Ovary (tissue), 9 donors: ENCODE data around the gene NRCAM. TPM values are rescaled to one million over a fixed set of nuclear protein-coding genes. Genes with fewer than 3 reads are reported as not detected.

Source experiments
- DNase-seq, 5 donors: peaks; one replicate each; pipeline ENCODE4 v3.0.0-alpha.2; 2019 to 2020
- H3K27ac ChIP-seq, 2 donors: fragments of 200-600 bp; one replicate each; pipeline versions ENCODE4 v1.5.1 to v1.8.0; 2019 to 2022
- H3K27me3 ChIP-seq: fragments of 200-600 bp; one replicate; pipeline ENCODE4 v1.8.0; 2022
- H3K36me3 ChIP-seq: fragments of 200-600 bp; sonication (generic); one replicate; pipeline ENCODE4 v1.5.1; 2019
- H3K4me1 ChIP-seq: one replicate; pipeline ENCODE4 v1.8.1; 2013; ENCODE audit warnings: mild to moderate bottlenecking, moderate library complexity; ENCODE audit not compliant: insufficient read depth
- H3K4me3 ChIP-seq: fragments of 200-600 bp; sonication (generic); one replicate; pipeline ENCODE4 v1.5.1; 2017
- H3K9me3 ChIP-seq, 2 donors: fragments of 200-600 bp in 1 of 2; sonication (generic) in 1 of 2; one replicate each; pipeline versions ENCODE4 v1.5.1 to v1.8.1; 2013 to 2019; ENCODE audit warnings: mild to moderate bottlenecking in 1 of 2, moderate library complexity in 1 of 2
- EP300 ChIP-seq: sonication (generic); formaldehyde crosslinking; IDR thresholded peaks from one replicate; pipeline ENCODE4 v1.6.1; 2017; ENCODE audit warnings: antibody characterized with exemption
- POLR2A ChIP-seq: fragments of 450-650 bp; IDR thresholded peaks from one replicate; pipeline ENCODE4 v1.6.1; 2017; ENCODE audit warnings: antibody characterized with exemption, mild to moderate bottlenecking, moderate library complexity
- WGBS, 3 donors: extraction: QIAGEN DNeasy Blood & Tissue Kit in 1 of 3; methylation state at CpG; one replicate each; pipeline versions ENCODE4 v1.1.5 to v1.1.7; 2013 to 2017; 5-methylcytosine and 5-hydroxymethylcytosine counted together
- intact Hi-C, 4 donors: fragments of 100-400 bp; cut with DNase I; formaldehyde crosslinking; loops; one replicate each; pipeline versions ENCODE4 v1.11.0 to v1.15.1; 2022 to 2023
- polyA plus RNA-seq, 2 donors: library from polyadenylated mRNA; stranded (reverse); fragments of 200-250 nt in 1 of 2; fragments of 350-450 nt in 1 of 2; fragmentation: Illumina TruSeq in 1 of 2; extraction: RNeasy Lipid Tissue Mini Kit (QIAGEN cat#74804) in 1 of 2; gene quantifications; one replicate each; pipeline ENCODE4 v1.2.3, GENCODE V29; 2013 to 2014
- total RNA-seq, 7 donors: library from RNA; depleted of rRNA in 2 of 7; stranded (reverse); fragments of >200 nt in 2 of 7; fragmentation: NEBNext Ultra II Directional in 3 of 7; extraction: Animal tissue kit (Norgen Biotek cat#: 25700) in 3 of 7; gene quantifications; one replicate each; pipeline versions ENCODE4 v1.1.0 to v1.2.4, GENCODE V29; 2016 to 2023
- TF ChIP-seq, protein P1 (sequence below), 3 donors: fragments of 450-650 bp in 2 of 3; fragments of 200-600 bp in 1 of 3; IDR thresholded peaks; one replicate each; pipeline versions ENCODE4 v1.5.1 to v1.8.0; 2016 to 2022; ENCODE audit warnings: antibody characterized with exemption in 3 of 3, mild to moderate bottlenecking in 1 of 3
- donor health status: DM: no; HTN: no; CAD: no; lungs with moderate emphysema.
- donor health status: DM: no; HTN: no; CAD: no.
- donor health status: Bipolar disorder and iron deficiency.
- donor health status: DM: yes; HTN: yes; CAD: no.
- donor health status: DM: no; HTN: no; CAD: no.
- donor health status: DM: yes; HTN: yes; CAD: no.

NRCAM gene
- total and polyA plus RNA-seq, 9 donors: 0.61 to 14.8 (median 2.8) TPM

DNA sequence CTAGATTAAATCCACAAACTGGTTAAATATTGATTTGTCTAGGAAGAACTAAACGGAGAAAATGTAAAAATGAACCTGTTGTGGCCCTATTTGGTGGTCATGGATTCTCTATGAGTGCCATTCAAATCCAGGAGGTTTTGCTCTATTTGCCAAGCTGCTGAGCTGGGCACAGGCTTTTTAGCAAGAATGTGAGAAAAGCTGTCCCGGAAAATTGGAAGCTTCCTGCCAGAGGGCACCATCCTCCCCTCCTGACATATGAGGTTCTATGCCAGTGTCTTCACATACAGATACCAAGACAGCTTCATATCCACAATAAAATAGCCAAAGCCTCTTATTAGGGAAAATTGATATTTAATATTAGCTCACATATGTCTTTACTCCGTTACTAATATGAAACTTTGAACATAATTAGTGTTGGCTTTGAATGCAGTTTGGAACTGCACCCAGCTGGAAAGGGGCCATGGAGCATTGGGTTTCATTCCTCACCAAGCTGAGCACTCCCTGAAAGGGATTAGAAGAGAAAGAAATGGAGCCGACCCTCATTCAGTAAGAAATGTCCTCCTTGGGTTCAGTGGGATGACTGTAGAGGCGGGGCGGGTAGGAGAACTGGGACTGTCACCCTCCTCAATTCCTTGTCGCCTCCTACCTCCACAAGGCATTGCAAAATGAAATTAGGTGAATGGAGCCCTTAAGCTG lies 47.8 kb downstream of the NRCAM start:
- DNase-seq: no peak
- WGBS, 3 donors: 59 to 63% (median 61%) methylated on average over 7 of the region's 7 CpGs
- TF ChIP-seq EP300 (no peak), POLR2A (no peak)
- TF ChIP-seq, protein P1, sequence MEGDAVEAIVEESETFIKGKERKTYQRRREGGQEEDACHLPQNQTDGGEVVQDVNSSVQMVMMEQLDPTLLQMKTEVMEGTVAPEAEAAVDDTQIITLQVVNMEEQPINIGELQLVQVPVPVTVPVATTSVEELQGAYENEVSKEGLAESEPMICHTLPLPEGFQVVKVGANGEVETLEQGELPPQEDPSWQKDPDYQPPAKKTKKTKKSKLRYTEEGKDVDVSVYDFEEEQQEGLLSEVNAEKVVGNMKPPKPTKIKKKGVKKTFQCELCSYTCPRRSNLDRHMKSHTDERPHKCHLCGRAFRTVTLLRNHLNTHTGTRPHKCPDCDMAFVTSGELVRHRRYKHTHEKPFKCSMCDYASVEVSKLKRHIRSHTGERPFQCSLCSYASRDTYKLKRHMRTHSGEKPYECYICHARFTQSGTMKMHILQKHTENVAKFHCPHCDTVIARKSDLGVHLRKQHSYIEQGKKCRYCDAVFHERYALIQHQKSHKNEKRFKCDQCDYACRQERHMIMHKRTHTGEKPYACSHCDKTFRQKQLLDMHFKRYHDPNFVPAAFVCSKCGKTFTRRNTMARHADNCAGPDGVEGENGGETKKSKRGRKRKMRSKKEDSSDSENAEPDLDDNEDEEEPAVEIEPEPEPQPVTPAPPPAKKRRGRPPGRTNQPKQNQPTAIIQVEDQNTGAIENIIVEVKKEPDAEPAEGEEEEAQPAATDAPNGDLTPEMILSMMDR (IDR thresholded peaks at IDR 0.05): no peak
- Histone ChIP-seq H3K27me3 (no peaks in the 10 kb centered on the region), H3K9me3 (no peaks in the 10 kb centered on the region), H3K4me1 (no peaks in the 10 kb centered on the region), H3K36me3 (no peaks in the 10 kb centered on the region), H3K27ac (no peak overlapping the region), H3K4me3 (no peak overlapping the region)
- intact Hi-C loops: no loop called here

DNA sequence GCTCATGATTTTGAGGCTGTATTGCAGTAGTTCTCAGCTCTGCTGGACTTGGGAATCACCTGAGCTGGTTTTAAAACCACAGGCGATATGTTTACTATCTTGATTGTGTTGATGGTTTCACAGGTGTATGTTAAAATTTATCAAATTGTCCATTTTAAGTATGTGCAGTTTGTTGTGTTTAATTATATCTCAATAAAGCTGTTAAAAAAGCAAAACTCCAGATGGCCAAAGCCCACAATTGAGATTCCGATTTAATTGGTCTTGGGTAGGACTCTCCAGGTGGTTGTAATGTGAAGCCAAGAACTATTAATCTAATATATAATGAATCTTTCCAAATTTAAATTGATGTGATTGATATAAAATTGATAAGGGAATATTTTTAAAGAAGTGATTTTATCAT lies 48.6 kb downstream of the NRCAM start:
- TF ChIP-seq, protein P1 (IDR thresholded peaks at IDR 0.05): no peak
- no peak for TF ChIP-seq POLR2A
- no peak for TF ChIP-seq EP300
- H3K36me3 ChIP-seq: no peaks in the 10 kb centered on the region
- H3K27me3 ChIP-seq: no peaks in the 10 kb centered on the region
- no peak for DNase-seq
- H3K27ac ChIP-seq: no peak overlapping the region
- H3K9me3 ChIP-seq: no peaks in the 10 kb centered on the region
- H3K4me1 ChIP-seq: no peaks in the 10 kb centered on the region
- no peak overlapping the region for H3K4me3 ChIP-seq
- 75 to 89% (median 86%) methylated on average over 2 of the region's 2 CpGs for WGBS, 3 donors
- intact Hi-C loops: no loop called here

DNA sequence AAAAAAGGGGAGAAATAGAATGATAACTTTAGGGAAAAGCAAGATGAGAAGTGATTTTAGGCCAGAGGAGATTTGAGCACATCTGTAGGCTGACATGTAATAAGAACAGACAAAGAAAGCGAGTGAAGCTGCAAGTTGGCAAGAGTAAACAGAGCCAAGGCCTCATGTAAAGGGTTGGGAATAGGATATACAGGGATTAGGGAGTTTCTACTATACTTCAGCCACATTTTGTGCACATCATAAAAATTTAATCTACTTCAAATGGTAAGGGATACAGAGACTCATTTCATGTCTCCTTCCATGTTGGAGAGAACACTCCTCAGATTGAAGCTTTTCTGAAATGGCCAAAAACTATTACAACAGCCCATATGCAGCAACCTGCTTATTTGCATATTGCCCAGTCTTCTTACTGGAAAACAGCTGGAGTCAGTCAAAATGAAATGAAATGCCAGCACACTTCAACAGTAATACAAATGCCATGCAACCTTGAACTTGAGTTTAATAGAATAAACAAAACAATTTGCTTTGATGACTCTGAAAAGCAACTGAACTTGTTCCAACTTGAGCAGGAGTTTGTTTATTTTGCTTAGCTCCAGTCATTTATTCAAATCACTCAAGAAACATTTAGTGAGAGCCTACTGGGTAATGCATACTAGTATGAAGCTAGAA lies 49.9 kb downstream of the NRCAM start:
- TF ChIP-seq POLR2A (no peak), EP300 (no peak)
- TF ChIP-seq, protein P1 (IDR thresholded peaks at IDR 0.05): no peak
- Histone ChIP-seq H3K27me3 (no peaks in the 10 kb centered on the region), H3K4me3 (no peak overlapping the region), H3K36me3 (no peaks in the 10 kb centered on the region), H3K4me1 (no peaks in the 10 kb centered on the region), H3K9me3 (no peaks in the 10 kb centered on the region), H3K27ac (no peak overlapping the region)
- DNase-seq: no peak
- 82 to 94% (median 91%) methylated on average over 1 of the region's 1 CpG for WGBS, 3 donors
- intact Hi-C loops: no loop called here

DNA sequence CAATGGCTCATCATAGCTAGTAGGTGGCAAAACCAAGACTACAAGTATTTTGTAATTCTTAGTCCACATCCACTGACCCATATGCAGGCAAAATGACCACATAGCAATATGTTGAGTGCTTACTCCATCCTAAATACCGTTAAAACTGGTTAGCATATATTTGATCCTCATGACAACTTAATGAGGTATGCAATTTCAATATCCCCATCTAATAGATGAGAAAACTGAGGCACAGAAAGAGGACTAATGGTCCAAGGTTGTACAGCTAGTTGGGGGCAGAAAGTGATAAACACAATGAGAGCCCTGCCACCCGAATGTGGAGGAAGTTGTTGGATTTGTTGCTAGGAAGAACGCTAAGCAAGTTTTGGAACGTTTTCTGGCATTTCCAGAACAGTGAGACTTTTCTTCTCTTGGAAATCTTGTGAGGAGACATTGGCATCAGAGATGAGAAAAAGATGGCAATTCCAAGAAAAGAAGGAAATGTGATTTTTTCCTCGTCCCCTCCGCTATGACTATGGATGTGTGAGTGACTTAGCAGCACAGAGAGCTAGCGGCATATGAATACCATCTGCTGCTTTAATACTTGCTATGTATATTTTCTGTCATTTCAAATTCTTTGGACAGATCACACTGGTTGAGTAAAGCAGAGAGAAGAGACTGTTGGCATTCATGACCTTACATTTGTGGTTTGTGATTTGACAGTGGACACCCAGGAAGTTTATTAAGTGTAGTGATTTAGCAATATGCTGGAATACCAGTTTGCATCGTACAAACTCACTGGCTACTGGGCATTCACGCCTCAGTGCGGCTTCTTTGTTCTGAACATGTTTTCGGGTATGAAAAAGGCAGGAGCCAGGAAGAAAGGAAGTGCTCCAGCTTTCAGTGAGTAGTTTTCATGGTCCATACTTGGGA lies 51.5 kb downstream of the NRCAM start:
- 90 to 94% (median 93%) methylated on average over 11 of the region's 11 CpGs for WGBS, 3 donors
- no peak overlapping the region for H3K27ac ChIP-seq
- intact Hi-C loops: no loop called here
- no peaks in the 10 kb centered on the region for H3K4me1 ChIP-seq
- no peak for TF ChIP-seq EP300
- TF ChIP-seq POLR2A: no peak
- TF ChIP-seq, protein P1 (IDR thresholded peaks at IDR 0.05): no peak
- no peak for DNase-seq
- H3K27me3 ChIP-seq: no peaks in the 10 kb centered on the region
- H3K4me3 ChIP-seq: no peak overlapping the region
- H3K36me3 ChIP-seq: no peaks in the 10 kb centered on the region
- no peaks in the 10 kb centered on the region for H3K9me3 ChIP-seq
